ENCODE data around the gene CFDP1. TPM values are rescaled to one million over a fixed set of nuclear protein-coding genes. Genes with fewer than 3 reads are reported as not detected.
"Not testable (repeated sequence)": the region's sequence is repeated elsewhere in the genome, so short reads cannot be mapped to it uniquely, and the experiment has no call there.

Gene CFDP1
- total and polyA plus RNA-seq, 4 donors = 55.4 to 164 (median 132) TPM

DNA sequence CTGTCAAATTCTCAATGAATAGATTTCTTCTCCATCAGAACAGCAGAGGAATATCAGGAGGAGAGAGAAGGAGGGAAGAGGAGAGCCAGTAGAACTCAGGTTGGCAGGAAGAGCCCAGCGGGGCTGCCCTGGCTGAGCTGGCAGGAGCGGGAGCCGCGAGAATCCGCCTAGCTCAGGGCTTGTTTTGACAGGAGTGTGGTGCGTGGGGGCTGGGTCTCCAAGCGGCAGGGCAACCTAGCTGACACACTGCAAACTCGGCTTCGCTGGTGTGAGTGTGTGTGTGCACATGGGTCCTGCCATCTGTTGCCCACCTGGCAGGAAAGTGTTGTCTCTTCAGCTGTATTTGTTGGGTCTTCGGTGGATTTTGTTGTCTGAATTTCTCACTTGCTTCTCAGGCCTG lies 154.0 kb downstream of the CFDP1 start:
- Histone ChIP-seq H3K36me3 (ENCODE audit: control insufficient read depth, insufficient read depth, low read length) (no peaks in the 10 kb centered on the region), H3K27me3 (ENCODE audit: control insufficient read depth, insufficient read depth, low read length) (no peaks in the 10 kb centered on the region), H3K27ac (ENCODE audit: low read depth, low read length) (no peak overlapping the region), H3K9me3 (ENCODE audit: control insufficient read depth, insufficient read depth, low read length) (no peaks in the 10 kb centered on the region), H3K4me3 (ENCODE audit: low read depth, low read length) (no peak overlapping the region), H3K4me1 (ENCODE audit: control insufficient read depth, insufficient read depth, low read length) (peaks cover 21% of the 10 kb centered on the region)
- WGBS (ENCODE audit: insufficient coverage) = 18% methylated on average over 7 of the region's 10 CpGs
- DNase-seq (ENCODE audit: low read depth in 4 of 6, low spot score in 6 of 6) = peak in 2 of 6 donors; percentile 38 to 51

DNA sequence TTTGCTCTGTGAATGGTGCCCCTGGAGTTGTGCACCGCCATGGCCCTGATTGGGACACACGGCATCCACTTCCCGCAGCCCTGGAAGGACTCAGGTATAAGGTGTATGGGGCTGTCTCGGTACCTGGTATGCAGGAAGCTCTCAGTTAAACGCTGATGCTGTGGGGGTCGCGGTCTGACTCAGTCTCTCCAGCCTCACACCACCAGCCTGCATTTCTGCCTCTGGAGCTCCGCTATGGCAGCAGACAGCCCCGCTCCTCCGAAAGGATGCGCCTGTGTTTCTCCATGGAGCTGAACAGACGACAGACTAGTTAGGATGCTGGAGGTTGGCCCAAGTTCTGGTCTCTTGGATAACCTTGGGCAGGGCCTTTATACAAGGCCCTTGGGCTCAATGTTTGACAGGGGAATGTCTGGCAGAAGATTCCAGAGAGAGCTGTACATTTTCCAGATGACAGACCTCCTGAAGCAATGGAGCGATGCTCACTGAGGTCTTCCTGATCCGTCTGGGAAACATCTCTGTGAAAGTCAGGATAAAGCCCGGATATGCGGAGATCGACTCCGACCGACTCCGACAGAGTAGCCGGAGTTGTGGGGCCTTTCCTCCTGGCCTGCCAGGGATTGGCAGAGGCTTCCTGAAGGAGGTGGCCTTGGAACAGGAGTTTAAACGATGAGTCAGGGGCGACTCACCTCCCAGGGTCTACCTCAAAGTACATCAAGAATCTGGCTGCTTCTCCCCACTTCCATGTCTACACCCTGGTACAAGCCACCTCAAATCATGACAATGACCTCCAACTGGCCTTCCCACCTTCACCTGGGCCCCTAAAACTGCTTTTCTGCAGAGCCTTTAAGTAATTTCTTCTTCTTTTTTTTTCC lies 160.0 kb downstream of the CFDP1 start:
- WGBS (ENCODE audit: insufficient coverage) = 88% methylated on average over 20 of the region's 23 CpGs
- Histone ChIP-seq H3K4me1 (ENCODE audit: control insufficient read depth, insufficient read depth, low read length) (peaks cover 13% of the 10 kb centered on the region), H3K27ac (ENCODE audit: low read depth, low read length) (no peak overlapping the region), H3K9me3 (ENCODE audit: control insufficient read depth, insufficient read depth, low read length) (no peaks in the 10 kb centered on the region), H3K4me3 (ENCODE audit: low read depth, low read length) (no peak overlapping the region), H3K27me3 (ENCODE audit: control insufficient read depth, insufficient read depth, low read length) (no peaks in the 10 kb centered on the region), H3K36me3 (ENCODE audit: control insufficient read depth, insufficient read depth, low read length) (no peaks in the 10 kb centered on the region)
- no peak for DNase-seq (ENCODE audit: low read depth in 4 of 6, low spot score in 6 of 6)

GRCh38 chr16:75272629-75273028 lies 160.7 kb downstream of the CFDP1 start:
- not testable (repeated sequence) for H3K4me3 ChIP-seq (ENCODE audit: low read depth, low read length); H3K27me3 ChIP-seq (ENCODE audit: control insufficient read depth, insufficient read depth, low read length); H3K36me3 ChIP-seq (ENCODE audit: control insufficient read depth, insufficient read depth, low read length); H3K9me3 ChIP-seq (ENCODE audit: control insufficient read depth, insufficient read depth, low read length); DNase-seq (ENCODE audit: low read depth in 4 of 6, low spot score in 6 of 6)
- peaks cover 19% of the 10 kb centered on the region for H3K4me1 ChIP-seq (ENCODE audit: control insufficient read depth, insufficient read depth, low read length)
- 96% methylated on average over 9 of the region's 10 CpGs for WGBS (ENCODE audit: insufficient coverage)
- peak overlapping the region; percentile 70 for H3K27ac ChIP-seq (ENCODE audit: low read depth, low read length)

- Histone ChIP-seq H3K36me3 (ENCODE audit: control insufficient read depth, insufficient read depth, low read length) (no peaks in the 10 kb centered on the region), H3K9me3 (ENCODE audit: control insufficient read depth, insufficient read depth, low read length) (no peaks in the 10 kb centered on the region), H3K4me3 (ENCODE audit: low read depth, low read length) (no peak overlapping the region), H3K27ac (ENCODE audit: low read depth, low read length) (peak overlapping the region; percentile 70), H3K27me3 (ENCODE audit: control insufficient read depth, insufficient read depth, low read length) (no peaks in the 10 kb centered on the region), H3K4me1 (ENCODE audit: control insufficient read depth, insufficient read depth, low read length) (peaks cover 24% of the 10 kb centered on the region)
- peak in 1 of 6 donors; percentile 17 for DNase-seq (ENCODE audit: low read depth in 4 of 6, low spot score in 6 of 6)
- 45% methylated on average over 12 of the region's 12 CpGs for WGBS (ENCODE audit: insufficient coverage)
Observed at GRCh38 chr16:75272097-75272551, 161.2 kb downstream of the CFDP1 start.

- H3K4me1 ChIP-seq (ENCODE audit: control insufficient read depth, insufficient read depth, low read length) = peaks cover 30% of the 10 kb centered on the region
- no peaks in the 10 kb centered on the region for H3K27me3 ChIP-seq (ENCODE audit: control insufficient read depth, insufficient read depth, low read length)
- H3K27ac ChIP-seq (ENCODE audit: low read depth, low read length) = peak overlapping the region; percentile 70
- no peak overlapping the region for H3K4me3 ChIP-seq (ENCODE audit: low read depth, low read length)
- no peak for DNase-seq (ENCODE audit: low read depth in 4 of 6, low spot score in 6 of 6)
- H3K36me3 ChIP-seq (ENCODE audit: control insufficient read depth, insufficient read depth, low read length) = no peaks in the 10 kb centered on the region
- H3K9me3 ChIP-seq (ENCODE audit: control insufficient read depth, insufficient read depth, low read length) = no peaks in the 10 kb centered on the region
- 64% methylated on average over 5 of the region's 6 CpGs for WGBS (ENCODE audit: insufficient coverage)
Observed at GRCh38 chr16:75271441-75272096, 161.7 kb downstream of the CFDP1 start.

- H3K27me3 ChIP-seq (ENCODE audit: control insufficient read depth, insufficient read depth, low read length); H3K4me3 ChIP-seq (ENCODE audit: low read depth, low read length); H3K36me3 ChIP-seq (ENCODE audit: control insufficient read depth, insufficient read depth, low read length); DNase-seq (ENCODE audit: low read depth in 4 of 6, low spot score in 6 of 6); H3K27ac ChIP-seq (ENCODE audit: low read depth, low read length); H3K9me3 ChIP-seq (ENCODE audit: control insufficient read depth, insufficient read depth, low read length): not testable (repeated sequence)
- H3K4me1 ChIP-seq (ENCODE audit: control insufficient read depth, insufficient read depth, low read length) = peaks cover 46% of the 10 kb centered on the region
- 82% methylated on average over 5 of the region's 9 CpGs for WGBS (ENCODE audit: insufficient coverage)
Observed at GRCh38 chr16:75269358-75269757, 163.9 kb downstream of the CFDP1 start.

DNA sequence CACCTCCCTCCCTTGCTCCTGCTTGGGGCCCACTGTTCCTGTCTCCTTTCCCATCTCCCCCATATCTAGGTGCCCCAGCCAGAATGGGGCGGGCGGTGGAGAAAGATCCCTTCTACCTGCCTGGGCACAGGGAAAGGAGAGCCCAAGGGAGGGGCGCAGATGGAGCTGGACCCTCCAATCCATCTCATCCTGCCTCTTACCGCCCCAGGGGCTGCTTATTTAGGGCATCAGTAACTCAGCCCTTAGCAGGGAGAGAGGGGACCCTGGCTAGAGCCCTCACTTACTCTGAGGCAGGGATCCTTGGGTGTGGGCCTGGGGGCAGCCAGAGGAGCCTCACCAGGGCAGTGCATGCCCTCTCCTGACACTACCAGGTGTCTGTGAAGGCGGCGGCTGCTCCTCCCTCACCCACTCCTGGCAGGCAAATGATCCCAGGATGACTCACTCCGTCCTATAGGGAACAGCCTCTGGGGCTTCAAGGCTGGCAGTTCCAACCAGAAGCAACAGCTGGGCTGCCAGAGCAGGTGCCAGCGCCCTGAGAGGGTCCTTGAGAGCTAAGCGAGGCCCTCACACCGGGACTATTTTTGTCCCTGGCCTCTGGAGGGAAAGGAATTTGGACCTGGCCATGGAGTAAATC lies 165.6 kb downstream of the CFDP1 start:
- peaks cover 62% of the 10 kb centered on the region for H3K4me1 ChIP-seq (ENCODE audit: control insufficient read depth, insufficient read depth, low read length)
- no peak for DNase-seq (ENCODE audit: low read depth in 4 of 6, low spot score in 6 of 6)
- no peak overlapping the region for H3K4me3 ChIP-seq (ENCODE audit: low read depth, low read length)
- H3K36me3 ChIP-seq (ENCODE audit: control insufficient read depth, insufficient read depth, low read length) = peaks cover 18% of the 10 kb centered on the region
- 49% methylated on average over 5 of the region's 10 CpGs for WGBS (ENCODE audit: insufficient coverage)
- H3K9me3 ChIP-seq (ENCODE audit: control insufficient read depth, insufficient read depth, low read length) = no peaks in the 10 kb centered on the region
- no peaks in the 10 kb centered on the region for H3K27me3 ChIP-seq (ENCODE audit: control insufficient read depth, insufficient read depth, low read length)
- peak overlapping the region; percentile 87 for H3K27ac ChIP-seq (ENCODE audit: low read depth, low read length)

DNA sequence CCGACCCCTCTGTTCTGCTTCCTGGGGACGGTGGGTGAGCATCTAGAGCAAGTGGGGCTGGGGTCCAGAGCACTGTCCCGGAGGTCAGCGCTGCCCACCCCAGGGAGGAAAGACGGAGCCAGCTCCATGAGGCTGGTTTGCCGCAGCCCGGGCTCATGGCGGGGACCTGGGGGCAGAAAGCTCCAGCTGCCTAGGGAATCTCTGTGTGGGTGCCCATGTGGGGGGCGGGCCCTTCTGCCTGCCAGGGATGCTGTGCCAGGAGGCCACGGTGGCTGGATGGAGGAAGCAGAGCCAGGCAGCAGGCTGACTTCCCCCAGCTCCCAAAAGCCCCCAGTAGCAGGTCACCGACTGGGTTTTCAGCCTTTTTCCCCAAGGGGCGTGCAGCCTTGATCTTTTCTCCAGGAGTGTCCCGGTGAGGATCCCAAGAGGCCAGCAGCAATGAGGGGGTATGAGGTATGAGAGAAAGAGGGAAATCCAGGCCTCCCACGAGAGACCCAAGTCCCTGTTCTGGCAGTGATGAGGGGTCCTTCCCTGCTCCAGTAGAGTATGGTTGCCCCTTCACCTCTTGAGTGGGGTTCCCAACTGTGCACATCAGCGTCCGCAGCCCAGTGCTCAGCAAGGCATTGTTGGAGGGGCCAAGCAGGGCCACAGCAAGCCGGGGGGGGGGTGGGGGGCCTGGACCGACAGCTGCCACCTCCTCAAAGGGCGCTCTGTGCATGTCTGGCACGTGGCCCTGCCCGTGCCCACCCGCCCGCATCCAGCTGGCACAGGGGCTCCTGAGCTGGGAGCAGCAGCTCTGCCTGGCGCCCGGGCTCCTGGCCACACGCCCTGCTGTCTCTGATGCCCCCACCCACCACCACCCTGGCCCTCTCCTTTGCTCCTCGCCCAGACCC lies 166.3 kb downstream of the CFDP1 start:
- Histone ChIP-seq H3K27me3 (ENCODE audit: control insufficient read depth, insufficient read depth, low read length) (no peaks in the 10 kb centered on the region), H3K4me3 (ENCODE audit: low read depth, low read length) (peak overlapping the region; percentile 62), H3K4me1 (ENCODE audit: control insufficient read depth, insufficient read depth, low read length) (peaks cover 63% of the 10 kb centered on the region), H3K9me3 (ENCODE audit: control insufficient read depth, insufficient read depth, low read length) (no peaks in the 10 kb centered on the region), H3K27ac (ENCODE audit: low read depth, low read length) (peak overlapping the region; percentile 87), H3K36me3 (ENCODE audit: control insufficient read depth, insufficient read depth, low read length) (peaks cover 26% of the 10 kb centered on the region)
- peak in 2 of 6 donors; percentile 71 to 89 for DNase-seq (ENCODE audit: low read depth in 4 of 6, low spot score in 6 of 6)
- WGBS (ENCODE audit: insufficient coverage) = 37% methylated on average over 23 of the region's 27 CpGs
